MG63 (cell line): Measurements from ENCODE around the gene KRTAP5-10. TPM values are rescaled to one million over a fixed set of nuclear protein-coding genes. Genes with fewer than 3 reads are reported as not detected.
"Not testable (repeated sequence)": the region's sequence is repeated elsewhere in the genome, so short reads cannot be mapped to it uniquely, and the experiment has no call there.

ENCODE experiments used
- DNase-seq: peaks from one replicate; pipeline ENCODE4 v3.0.0-alpha.2; 2020
- H3K27me3 ChIP-seq: fragments of 250-450 bp; sonication (Bioruptor Pico); 2 replicates; pipeline ENCODE4 v1.5.1; 2020; ENCODE audit warnings: mild to moderate bottlenecking, moderate library complexity
- H3K36me3 ChIP-seq: fragments of 250-450 bp; sonication (Bioruptor Pico); 2 replicates; pipeline ENCODE4 v1.5.1; 2020; ENCODE audit warnings: mild to moderate bottlenecking, moderate library complexity
- H3K4me3 ChIP-seq: fragments of 250-450 bp; sonication (Bioruptor Pico); 2 replicates; pipeline ENCODE4 v1.5.1; 2020; ENCODE audit warnings: mild to moderate bottlenecking, moderate library complexity
- H3K9me3 ChIP-seq: fragments of 250-450 bp; sonication (Bioruptor Pico); 2 replicates; pipeline ENCODE4 v1.5.1; 2020; ENCODE audit warnings: mild to moderate bottlenecking, moderate library complexity
- total RNA-seq: library from RNA; depleted of rRNA; stranded (reverse); fragments of >200 nt; shearing (Covaris generic); gene quantifications from 2 replicates; pipeline ENCODE4 v1.2.3, GENCODE V29; 2014; ENCODE audit warnings: low replicate concordance

The KRTAP5-10 gene
- total RNA-seq, 1 experiment from 2014 or later: not detected

GRCh38 chr11:71539017-71539416, 26.3 kb upstream of the KRTAP5-10 start:
- no peaks in the 10 kb centered on the region for H3K27me3 ChIP-seq
- DNase-seq: no peak

DNA sequence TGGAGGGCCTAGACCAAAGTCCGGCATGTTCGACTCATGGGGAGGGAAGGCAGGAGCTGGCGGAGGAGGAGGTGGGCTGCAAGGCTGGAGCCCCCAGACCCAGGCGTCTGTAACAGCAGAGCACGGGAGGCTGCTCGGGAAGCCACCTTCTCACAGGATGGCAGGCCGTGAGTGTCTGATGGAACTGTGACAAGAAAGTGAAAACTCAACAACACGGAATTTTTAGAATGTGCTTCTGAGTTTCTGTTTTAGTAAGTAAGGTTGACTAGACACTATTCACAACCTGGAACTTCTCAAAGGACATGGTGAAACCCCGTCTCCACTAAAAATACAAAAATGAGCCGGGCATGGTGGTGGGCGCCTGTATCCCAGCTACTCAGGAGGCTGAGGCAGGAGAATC, 25.4 kb upstream of the KRTAP5-10 start:
- H3K9me3 ChIP-seq, H3K27me3 ChIP-seq, H3K4me3 ChIP-seq, H3K36me3 ChIP-seq, DNase-seq: not testable (repeated sequence)

More at GRCh38 chr11:71539017-71539416, 26.3 kb upstream of the KRTAP5-10 start:
- Histone ChIP-seq H3K36me3 (no peaks in the 10 kb centered on the region), H3K9me3 (no peaks in the 10 kb centered on the region), H3K4me3 (no peak overlapping the region)

DNA sequence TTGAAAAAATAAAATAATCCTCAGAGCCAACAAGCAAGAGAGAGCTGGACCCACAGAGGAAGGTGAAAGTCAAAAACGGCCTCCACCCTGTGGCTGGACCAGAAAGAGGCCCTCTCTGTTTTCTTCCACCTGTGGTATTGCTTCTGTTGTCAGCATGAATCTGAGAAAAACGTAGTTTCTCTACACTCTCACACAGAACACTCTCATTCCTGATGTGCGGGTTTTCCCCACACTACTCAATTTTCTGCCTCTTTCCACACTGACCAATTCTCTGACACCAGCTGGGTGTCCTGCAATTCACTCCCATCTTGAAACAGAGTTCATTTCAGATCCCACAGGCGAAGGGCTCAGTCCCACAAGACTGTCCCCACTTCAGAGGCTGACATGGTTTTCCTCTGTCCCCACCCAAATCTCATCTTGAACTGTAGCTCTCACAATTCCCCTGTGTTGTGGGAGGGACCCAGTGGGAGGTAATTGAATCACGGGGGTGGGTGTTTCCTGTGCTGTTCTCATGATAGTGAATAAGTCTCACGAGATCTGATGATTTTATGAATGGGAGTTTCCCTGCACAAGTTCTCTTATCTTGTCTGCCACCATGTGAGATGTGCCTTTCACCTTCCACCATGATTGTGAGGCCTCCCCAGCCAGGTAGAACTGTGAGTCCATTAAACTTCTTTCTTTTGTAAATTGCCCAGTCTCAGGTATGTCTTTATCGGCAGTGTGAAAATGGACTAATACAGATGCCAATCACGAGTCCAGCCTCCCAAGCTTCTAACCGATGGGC, 24.6 kb upstream of the KRTAP5-10 start:
- not testable (repeated sequence) for DNase-seq, H3K9me3 ChIP-seq, H3K27me3 ChIP-seq, H3K36me3 ChIP-seq, H3K4me3 ChIP-seq

DNA sequence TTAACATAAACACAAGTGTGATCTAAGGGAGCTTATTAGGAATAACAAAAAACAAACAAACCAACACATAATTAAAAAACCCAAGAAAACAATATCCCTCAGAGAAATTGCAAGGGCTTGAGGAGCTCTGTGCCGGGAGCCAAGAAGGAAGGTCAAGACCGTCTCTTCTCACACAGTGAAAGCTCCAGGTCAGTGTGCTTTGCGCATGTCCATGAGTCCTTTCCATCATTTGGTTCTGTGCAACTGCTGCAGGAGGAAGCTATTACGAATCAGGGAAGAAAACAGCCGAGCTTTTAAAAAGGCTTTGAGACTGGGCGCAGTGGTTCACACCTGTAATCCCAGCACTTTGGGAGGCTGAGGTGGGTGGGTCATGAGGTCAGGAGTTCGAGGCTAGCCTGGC, 23.0 kb upstream of the KRTAP5-10 start:
- Histone ChIP-seq H3K4me3 (no peak overlapping the region), H3K36me3 (no peaks in the 10 kb centered on the region), H3K9me3 (no peaks in the 10 kb centered on the region), H3K27me3 (no peaks in the 10 kb centered on the region)
- DNase-seq: no peak

- Histone ChIP-seq H3K9me3 (no peaks in the 10 kb centered on the region), H3K36me3 (no peaks in the 10 kb centered on the region), H3K27me3 (no peaks in the 10 kb centered on the region), H3K4me3 (no peak overlapping the region)
- no peak for DNase-seq
Observed at GRCh38 chr11:71542879-71543777, 22.2 kb upstream of the KRTAP5-10 start.

DNA sequence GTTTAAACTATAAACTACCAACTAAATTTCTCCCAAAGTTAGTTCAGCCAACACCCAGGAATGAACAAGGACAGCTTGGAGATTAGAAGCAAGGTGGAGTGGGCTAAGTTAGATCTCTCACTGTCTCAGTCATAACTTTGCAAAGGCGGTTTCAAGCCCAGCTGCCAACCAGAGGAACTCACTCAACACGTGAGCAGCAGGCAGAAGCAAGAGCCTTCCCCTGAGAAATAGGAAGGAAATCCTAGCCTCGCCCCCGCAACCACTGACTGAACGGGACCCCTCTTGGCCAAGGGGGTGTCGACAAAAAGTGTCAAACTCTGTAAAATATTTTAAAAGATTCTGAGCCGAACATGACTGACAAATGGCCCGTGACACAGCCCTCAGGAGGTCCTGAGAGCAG, 21.5 kb upstream of the KRTAP5-10 start:
- H3K4me3 ChIP-seq: no peak overlapping the region
- H3K27me3 ChIP-seq: no peaks in the 10 kb centered on the region
- no peaks in the 10 kb centered on the region for H3K36me3 ChIP-seq
- no peak for DNase-seq
- H3K9me3 ChIP-seq: no peaks in the 10 kb centered on the region

- DNase-seq: no peak
- Histone ChIP-seq H3K9me3 (no peaks in the 10 kb centered on the region), H3K27me3 (no peaks in the 10 kb centered on the region)
Observed at GRCh38 chr11:71544525-71545214, 20.7 kb upstream of the KRTAP5-10 start.

GRCh38 chr11:71545405-71545966, 19.9 kb upstream of the KRTAP5-10 start:
- Histone ChIP-seq H3K9me3 (no peaks in the 10 kb centered on the region), H3K27me3 (no peaks in the 10 kb centered on the region), H3K36me3 (no peaks in the 10 kb centered on the region), H3K4me3 (no peak overlapping the region)
- DNase-seq: no peak

More at GRCh38 chr11:71544525-71545214, 20.7 kb upstream of the KRTAP5-10 start:
- Histone ChIP-seq H3K36me3 (no peaks in the 10 kb centered on the region), H3K4me3 (no peak overlapping the region)

DNA sequence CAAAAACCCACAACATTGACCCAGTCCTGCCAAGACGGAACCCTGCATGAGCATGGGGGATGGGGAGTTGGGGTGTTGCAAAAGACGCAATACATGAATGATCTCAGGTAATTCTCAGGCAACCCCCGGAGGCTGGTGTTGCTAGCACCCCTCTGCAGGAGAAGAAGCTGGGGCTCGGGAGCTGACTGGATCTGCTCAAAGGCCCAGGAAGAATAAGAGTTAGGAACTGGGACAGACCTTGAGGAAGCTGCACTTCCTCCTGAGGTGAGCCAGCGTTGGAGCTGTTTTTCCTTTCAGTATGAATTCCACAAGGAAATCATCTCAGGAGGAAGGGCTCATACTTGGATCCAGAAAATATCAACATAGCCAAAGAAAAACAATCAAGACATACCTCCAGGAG, 17.2 kb upstream of the KRTAP5-10 start, which contains the start of gene KRTAP5-9:
Gene KRTAP5-9, plus strand, starts transcription at position 301 of the 400 bp plus-strand sequence. CDS start 238 bp downstream, outside the sequence.
- H3K9me3 ChIP-seq: no peaks in the 10 kb centered on the region
- no peak within 1 kb of the TSS for H3K4me3 ChIP-seq
- H3K27me3 ChIP-seq: no peaks in the 10 kb centered on the region
- H3K36me3 ChIP-seq: no peaks in the 10 kb centered on the region
- no peak for DNase-seq

- H3K36me3 ChIP-seq: no peaks in the 10 kb centered on the region
Observed at GRCh38 chr11:71548716-71549151, 16.6 kb upstream of the KRTAP5-10 start.

DNA sequence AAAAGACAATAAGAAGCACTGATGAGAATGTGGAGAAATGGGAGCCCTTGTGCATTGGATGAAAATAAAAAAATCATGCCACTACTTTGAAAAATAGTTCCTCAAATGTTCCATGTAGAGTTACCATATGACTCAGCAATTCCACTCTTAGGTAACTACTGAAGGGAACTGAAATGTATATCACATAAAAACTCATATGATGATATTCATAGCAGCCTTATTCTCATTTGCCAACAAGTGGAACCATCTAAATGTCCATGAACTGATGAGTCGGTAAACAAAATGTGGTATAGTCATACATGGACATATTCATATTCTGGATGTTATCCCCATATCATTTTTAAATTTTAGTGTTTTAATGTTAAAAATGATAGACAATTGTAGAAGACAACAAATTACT, 13.7 kb upstream of the KRTAP5-10 start:
- DNase-seq: no peak
- H3K36me3 ChIP-seq: no peaks in the 10 kb centered on the region

More at GRCh38 chr11:71548716-71549151, 16.6 kb upstream of the KRTAP5-10 start:
- no peaks in the 10 kb centered on the region for H3K9me3 ChIP-seq
- no peaks in the 10 kb centered on the region for H3K27me3 ChIP-seq
- H3K4me3 ChIP-seq: no peak overlapping the region
- no peak for DNase-seq

GRCh38 chr11:71554996-71555395, 10.4 kb upstream of the KRTAP5-10 start:
- Histone ChIP-seq H3K36me3 (no peaks in the 10 kb centered on the region), H3K9me3 (no peaks in the 10 kb centered on the region), H3K4me3 (no peak overlapping the region), H3K27me3 (no peaks in the 10 kb centered on the region)
- DNase-seq: no peak

More for the DNA sequence above, 13.7 kb upstream of the KRTAP5-10 start:
- Histone ChIP-seq H3K9me3 (no peaks in the 10 kb centered on the region), H3K27me3 (no peaks in the 10 kb centered on the region), H3K4me3 (no peak overlapping the region)

GRCh38 chr11:71555508-71555907, 9.9 kb upstream of the KRTAP5-10 start:
- Histone ChIP-seq H3K9me3 (no peaks in the 10 kb centered on the region), H3K27me3 (no peaks in the 10 kb centered on the region)
- no peak for DNase-seq

DNA sequence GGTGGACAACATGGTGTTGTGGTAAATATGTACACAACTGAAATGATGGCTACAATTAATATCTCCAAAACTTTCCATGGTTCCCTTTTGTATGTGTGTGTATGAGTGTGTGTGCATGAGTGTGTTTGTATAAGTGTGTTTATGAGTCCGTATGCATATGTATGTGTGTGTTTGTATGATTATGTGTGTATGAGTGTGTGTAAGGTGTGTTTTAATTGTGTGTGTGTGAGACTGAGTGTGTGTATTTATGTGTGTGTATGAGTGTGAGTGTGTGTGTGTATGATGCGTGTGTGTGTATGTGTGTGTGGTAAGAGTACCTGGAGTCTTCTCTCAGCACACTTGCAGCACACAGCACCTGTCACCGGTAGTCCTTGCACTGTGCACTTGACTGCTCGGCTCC, 9.3 kb upstream of the KRTAP5-10 start:
- Histone ChIP-seq H3K36me3 (no peaks in the 10 kb centered on the region), H3K4me3 (no peak overlapping the region), H3K9me3 (no peaks in the 10 kb centered on the region), H3K27me3 (no peaks in the 10 kb centered on the region)
- no peak for DNase-seq

More at GRCh38 chr11:71555508-71555907, 9.9 kb upstream of the KRTAP5-10 start:
- Histone ChIP-seq H3K36me3 (no peaks in the 10 kb centered on the region), H3K4me3 (no peak overlapping the region)

DNA sequence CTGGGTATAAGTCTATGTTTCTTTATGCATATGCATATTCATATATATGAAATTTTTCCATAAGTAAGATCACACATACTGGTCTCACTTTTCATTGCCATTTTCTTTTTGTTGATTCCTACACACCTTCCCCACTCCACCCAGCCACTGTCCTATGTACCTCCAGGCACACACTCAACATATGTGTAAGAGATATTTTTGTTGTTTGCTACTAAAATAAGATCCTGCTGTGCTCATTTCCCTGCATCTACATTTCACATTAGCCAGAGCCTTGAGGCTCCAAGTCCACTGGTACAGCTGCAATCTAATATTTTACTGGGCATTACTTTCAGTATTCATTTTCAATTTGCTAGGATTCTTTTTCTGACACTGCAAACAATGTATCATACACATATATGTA, 8.1 kb upstream of the KRTAP5-10 start:
- Histone ChIP-seq H3K4me3 (no peak overlapping the region), H3K9me3 (no peaks in the 10 kb centered on the region), H3K36me3 (no peaks in the 10 kb centered on the region), H3K27me3 (no peaks in the 10 kb centered on the region)
- DNase-seq: no peak

DNA sequence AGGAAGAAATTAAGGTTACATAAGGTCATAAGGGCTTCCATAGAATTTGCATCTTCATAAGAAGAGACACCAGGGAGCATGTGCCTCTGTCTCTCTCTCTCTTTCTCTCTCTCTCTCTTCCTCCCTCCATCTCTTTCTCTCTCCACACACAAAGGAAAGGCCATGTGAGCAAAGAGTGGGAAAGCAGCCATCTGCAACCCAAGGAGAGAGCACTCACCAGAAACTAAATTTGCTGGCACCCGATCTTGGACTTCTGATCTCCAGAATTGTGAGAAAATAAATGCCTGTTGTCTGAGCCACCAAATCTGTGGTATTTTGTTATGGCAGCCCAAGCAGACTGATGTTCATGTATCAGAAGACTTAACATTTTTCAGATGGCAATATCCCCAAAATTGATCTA, 6.4 kb upstream of the KRTAP5-10 start:
- no peak for DNase-seq
- peaks cover 6% of the 10 kb centered on the region; the same call in 1 of the 2 replicates for H3K27me3 ChIP-seq
- H3K9me3 ChIP-seq: no peaks in the 10 kb centered on the region
- no peak overlapping the region for H3K4me3 ChIP-seq
- H3K36me3 ChIP-seq: no peaks in the 10 kb centered on the region
